NB4 (cell line): ENCODE data around the gene TNFAIP8L2.
"Not testable (repeated sequence)": the region's sequence is repeated elsewhere in the genome, so short reads cannot be mapped to it uniquely, and the experiment has no call there.

Source experiments
- POLR2A ChIP-seq: IDR thresholded peaks from 2 replicates; pipeline ENCODE4 v1.6.1; 2011; ENCODE audit warnings: mild to moderate bottlenecking; ENCODE audit not compliant: insufficient read length; ENCODE audit errors: extremely low read depth
- TF ChIP-seq, protein P1 (sequence below): IDR thresholded peaks from one replicate; pipeline ENCODE4 v1.5.1; 2012; ENCODE audit warnings: low read depth, low read length
- TF ChIP-seq, protein P2 (sequence below): IDR thresholded peaks from 2 replicates; pipeline ENCODE4 v1.6.1; 2011; ENCODE audit warnings: low read depth, low read length

DNA sequence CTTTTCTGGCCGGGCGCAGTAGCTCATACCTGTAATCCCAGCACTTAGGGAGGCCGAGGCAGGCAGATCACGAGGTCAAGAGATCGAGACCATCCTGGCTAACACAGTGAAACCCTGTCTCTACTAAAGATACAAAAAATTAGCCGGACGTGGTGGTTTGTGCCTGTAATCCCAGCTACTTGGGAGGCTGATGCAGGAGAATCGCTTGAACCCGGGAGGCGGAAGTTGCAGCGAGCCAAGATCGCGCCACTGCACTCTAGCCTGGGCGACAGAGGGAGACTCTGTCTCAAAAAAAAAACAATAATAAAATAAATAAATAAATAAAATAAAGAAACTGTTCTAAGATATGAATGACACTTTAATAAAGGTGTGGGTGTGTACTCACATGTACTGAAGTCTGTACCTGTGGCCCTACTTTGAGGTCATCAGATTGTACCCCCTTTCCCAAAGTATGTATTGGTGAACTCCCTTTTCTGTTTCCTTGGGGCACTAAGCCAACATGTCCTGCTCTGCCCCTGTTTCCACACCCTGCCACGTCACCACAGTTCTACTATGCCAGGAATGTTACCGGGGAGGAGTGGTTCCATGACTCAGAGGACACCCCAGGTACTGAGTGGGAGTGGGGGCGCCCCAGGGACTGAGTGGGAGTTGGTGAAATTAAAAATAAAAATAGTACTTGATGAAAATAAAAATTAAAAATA is 38.6 kb downstream of the TNFAIP8L2 start:
- TF ChIP-seq, protein P1, sequence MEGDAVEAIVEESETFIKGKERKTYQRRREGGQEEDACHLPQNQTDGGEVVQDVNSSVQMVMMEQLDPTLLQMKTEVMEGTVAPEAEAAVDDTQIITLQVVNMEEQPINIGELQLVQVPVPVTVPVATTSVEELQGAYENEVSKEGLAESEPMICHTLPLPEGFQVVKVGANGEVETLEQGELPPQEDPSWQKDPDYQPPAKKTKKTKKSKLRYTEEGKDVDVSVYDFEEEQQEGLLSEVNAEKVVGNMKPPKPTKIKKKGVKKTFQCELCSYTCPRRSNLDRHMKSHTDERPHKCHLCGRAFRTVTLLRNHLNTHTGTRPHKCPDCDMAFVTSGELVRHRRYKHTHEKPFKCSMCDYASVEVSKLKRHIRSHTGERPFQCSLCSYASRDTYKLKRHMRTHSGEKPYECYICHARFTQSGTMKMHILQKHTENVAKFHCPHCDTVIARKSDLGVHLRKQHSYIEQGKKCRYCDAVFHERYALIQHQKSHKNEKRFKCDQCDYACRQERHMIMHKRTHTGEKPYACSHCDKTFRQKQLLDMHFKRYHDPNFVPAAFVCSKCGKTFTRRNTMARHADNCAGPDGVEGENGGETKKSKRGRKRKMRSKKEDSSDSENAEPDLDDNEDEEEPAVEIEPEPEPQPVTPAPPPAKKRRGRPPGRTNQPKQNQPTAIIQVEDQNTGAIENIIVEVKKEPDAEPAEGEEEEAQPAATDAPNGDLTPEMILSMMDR = not testable (repeated sequence)
- not testable (repeated sequence) for TF ChIP-seq POLR2A
- TF ChIP-seq, protein P2, sequence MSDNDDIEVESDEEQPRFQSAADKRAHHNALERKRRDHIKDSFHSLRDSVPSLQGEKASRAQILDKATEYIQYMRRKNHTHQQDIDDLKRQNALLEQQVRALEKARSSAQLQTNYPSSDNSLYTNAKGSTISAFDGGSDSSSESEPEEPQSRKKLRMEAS = not testable (repeated sequence)
